Keratinocyte (primary cell): ENCODE measurements around the gene APOA4. TPM values are rescaled to one million over a fixed set of nuclear protein-coding genes. Genes with fewer than 3 reads are reported as not detected.
A peak's percentile ranks its signal among the peaks of the same experiment; 100 is the strongest.

Experiments used
- DNase-seq: peaks from one replicate; pipeline ENCODE4 v3.0.0-alpha.2; 2011; ENCODE audit warnings: low read depth, missing footprints, low spot score
- FAIRE-seq: peaks from 2 replicates; lab custom pipeline; 2011; peaks lifted over from hg19 to GRCh38; lab: Jason Lieb, UNC
- H2AFZ ChIP-seq: 2 replicates; pipeline ENCODE4 v1.6.0; 2012; ENCODE audit warnings: low read length, control low read depth, inconsistent platforms; ENCODE audit not compliant: control insufficient read depth
- H3K27ac ChIP-seq: 2 replicates; pipeline ENCODE4 v1.5.1; 2011; ENCODE audit warnings: low read length; ENCODE audit not compliant: control insufficient read depth, insufficient read depth
- H3K27me3 ChIP-seq: 3 replicates; pipeline ENCODE4 v1.6.0; 2011; ENCODE audit warnings: low read length; ENCODE audit not compliant: control insufficient read depth, insufficient read depth; ENCODE audit errors: extremely low read depth
- H3K36me3 ChIP-seq, 2 experiments: 2 replicates in 1 of 2; 3 replicates in 1 of 2; pipeline ENCODE4 v1.5.1; 2011; ENCODE audit warnings: low read length in 2 of 2, mild to moderate bottlenecking in 1 of 2; ENCODE audit not compliant: control insufficient read depth in 2 of 2, insufficient read depth in 2 of 2; ENCODE audit errors: extremely low read depth in 1 of 2
- H3K4me1 ChIP-seq: 3 replicates; pipeline ENCODE4 v1.5.1; 2011; ENCODE audit warnings: low read length; ENCODE audit not compliant: control insufficient read depth, insufficient read depth; ENCODE audit errors: extremely low read depth
- H3K4me2 ChIP-seq: 3 replicates; pipeline ENCODE4 v1.6.0; 2011; ENCODE audit warnings: low read depth, low read length; ENCODE audit not compliant: control insufficient read depth, insufficient read depth; ENCODE audit errors: extremely low read depth
- H3K4me3 ChIP-seq, 3 experiments: fragments of 200-600 bp in 1 of 3; sonication (generic) in 1 of 3; 2 replicates in 2 of 3; 3 replicates in 1 of 3; pipeline ENCODE4 v1.5.1; 2011 to 2016; ENCODE audit warnings: low read length in 3 of 3, mild to moderate bottlenecking in 3 of 3, control low read depth in 2 of 3, inconsistent platforms in 1 of 3, low read depth in 1 of 3, mixed read lengths in 1 of 3, mixed run types in 1 of 3, moderate library complexity in 1 of 3; ENCODE audit not compliant: control insufficient read depth in 2 of 3, insufficient read depth in 2 of 3; ENCODE audit errors: extremely low read depth in 1 of 3
- H3K79me2 ChIP-seq: 2 replicates; pipeline ENCODE4 v1.6.0; 2012; ENCODE audit warnings: low read length; ENCODE audit not compliant: control insufficient read depth, insufficient read depth
- H3K9ac ChIP-seq: 3 replicates; pipeline ENCODE4 v1.6.0; 2011; ENCODE audit warnings: low read length; ENCODE audit not compliant: control insufficient read depth, insufficient read depth; ENCODE audit errors: extremely low read depth
- H3K9me1 ChIP-seq: 3 replicates; pipeline ENCODE4 v1.6.0; 2011; ENCODE audit warnings: low read length; ENCODE audit not compliant: control insufficient read depth, insufficient read depth; ENCODE audit errors: extremely low read depth
- H3K9me3 ChIP-seq: 2 replicates; pipeline ENCODE4 v1.5.1; 2012; ENCODE audit warnings: low read depth, low read length; ENCODE audit not compliant: control insufficient read depth
- H4K20me1 ChIP-seq: 3 replicates; pipeline ENCODE4 v1.6.0; 2011; ENCODE audit warnings: low read length; ENCODE audit not compliant: control insufficient read depth, insufficient read depth; ENCODE audit errors: extremely low read depth
- EZH2 ChIP-seq: IDR thresholded peaks from one replicate; pipeline ENCODE4 v1.6.1; 2012; ENCODE audit warnings: inconsistent platforms, mild to moderate bottlenecking, low read length, moderate library complexity
- dilution Hi-C: fragments of 300-500 bp; cut with MboI; formaldehyde crosslinking; loops from one replicate; pipeline ENCODE4 v1.7.0; 2020; ENCODE audit warnings: low sequenced_read_pairs; ENCODE audit not compliant: extremely low pct_ligation_motif_present
- polyA plus RNA-seq, 5 experiments: library from polyadenylated mRNA; depleted of rRNA in 3 of 5; stranded (reverse) in 3 of 5; stranded (forward) in 1 of 5; unstranded in 1 of 5; fragments of >200 nt; gene quantifications; 1 replicate in 1 of 5; 2 replicates in 3 of 5; 3 replicates in 1 of 5; pipeline versions ENCODE4 v1.2.1 to v1.2.3, GENCODE V29; 2011 to 2012; ENCODE audit warnings: missing spikeins in 2 of 5, low read depth in 1 of 5, low replicate concordance in 1 of 5
- TF ChIP-seq, protein P1 (sequence below), 3 experiments: IDR thresholded peaks in 1 of 3; conservative IDR thresholded peaks in 1 of 3; optimal IDR thresholded peaks in 1 of 3; 2 replicates in 2 of 3; 3 replicates in 1 of 3; pipeline versions ENCODE3 to v1.5.1; 2011; ENCODE audit warnings: low read length in 3 of 3, mild to moderate bottlenecking in 3 of 3, moderate library complexity in 2 of 3, control low read depth in 1 of 3, inconsistent platforms in 1 of 3; ENCODE audit not compliant: insufficient read depth in 2 of 3; ENCODE audit errors: extremely low read depth in 1 of 3

Gene APOA4
- polyA plus RNA-seq, 1 donor (not counting 4 experiments of a cell fraction or from before 2014, with no cell fraction given), result not detected

DNA sequence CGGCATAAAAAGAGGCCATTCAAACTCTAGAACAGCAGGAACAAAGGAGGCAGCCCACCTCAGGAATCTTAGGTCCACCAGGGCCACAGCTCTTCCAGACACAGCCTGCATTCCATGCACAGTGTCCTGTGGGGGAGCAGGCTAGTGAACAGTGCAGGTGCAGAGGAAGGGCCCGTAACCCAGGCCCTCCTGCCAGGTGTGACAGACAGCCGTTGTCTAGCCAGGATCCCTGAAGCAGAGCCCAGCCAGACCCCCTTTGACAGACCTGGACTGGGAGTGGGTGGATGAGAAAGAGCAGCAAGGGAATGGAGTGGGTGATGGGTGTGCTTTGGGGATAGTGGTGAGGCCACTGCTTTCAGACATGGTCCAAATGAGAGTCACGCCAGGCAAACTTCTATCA lies 34.1 kb downstream of the APOA4 start:
- no peak overlapping the region for H3K4me2 ChIP-seq

DNA sequence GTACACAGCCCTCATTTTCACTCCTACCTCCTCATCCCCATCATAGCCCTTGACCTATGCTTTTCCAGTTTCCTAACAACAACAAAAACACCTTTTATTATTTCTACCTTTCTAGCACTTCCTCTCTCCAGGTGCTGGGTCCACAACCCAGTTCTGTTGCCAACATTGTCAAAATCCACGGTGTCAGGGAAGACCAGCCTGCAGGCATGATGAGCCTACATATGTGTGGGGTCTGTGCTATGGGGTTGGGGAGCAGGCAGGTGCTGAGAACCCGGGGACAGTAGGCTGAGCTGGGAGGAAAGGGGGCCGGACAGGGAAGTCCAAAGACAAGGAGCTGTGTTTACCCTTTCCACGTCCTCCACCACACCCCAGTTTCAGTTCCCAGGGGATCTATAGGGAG lies 34.6 kb downstream of the APOA4 start:
- no peaks in the 10 kb centered on the region for H4K20me1 ChIP-seq
- no peaks in the 10 kb centered on the region for H3K9me3 ChIP-seq
- peaks cover 21 to 28% of the 10 kb centered on the region in 2 experiments for H3K36me3 ChIP-seq
- DNase-seq (no peak), FAIRE-seq (no peak)
- H3K9ac ChIP-seq, result peak overlapping the region; percentile 84
- H3K27me3 ChIP-seq, result no peaks in the 10 kb centered on the region
- peak overlapping the region; percentile 98 for H2AFZ ChIP-seq
- TF ChIP-seq, protein P1, sequence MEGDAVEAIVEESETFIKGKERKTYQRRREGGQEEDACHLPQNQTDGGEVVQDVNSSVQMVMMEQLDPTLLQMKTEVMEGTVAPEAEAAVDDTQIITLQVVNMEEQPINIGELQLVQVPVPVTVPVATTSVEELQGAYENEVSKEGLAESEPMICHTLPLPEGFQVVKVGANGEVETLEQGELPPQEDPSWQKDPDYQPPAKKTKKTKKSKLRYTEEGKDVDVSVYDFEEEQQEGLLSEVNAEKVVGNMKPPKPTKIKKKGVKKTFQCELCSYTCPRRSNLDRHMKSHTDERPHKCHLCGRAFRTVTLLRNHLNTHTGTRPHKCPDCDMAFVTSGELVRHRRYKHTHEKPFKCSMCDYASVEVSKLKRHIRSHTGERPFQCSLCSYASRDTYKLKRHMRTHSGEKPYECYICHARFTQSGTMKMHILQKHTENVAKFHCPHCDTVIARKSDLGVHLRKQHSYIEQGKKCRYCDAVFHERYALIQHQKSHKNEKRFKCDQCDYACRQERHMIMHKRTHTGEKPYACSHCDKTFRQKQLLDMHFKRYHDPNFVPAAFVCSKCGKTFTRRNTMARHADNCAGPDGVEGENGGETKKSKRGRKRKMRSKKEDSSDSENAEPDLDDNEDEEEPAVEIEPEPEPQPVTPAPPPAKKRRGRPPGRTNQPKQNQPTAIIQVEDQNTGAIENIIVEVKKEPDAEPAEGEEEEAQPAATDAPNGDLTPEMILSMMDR (optimal IDR thresholded peaks at IDR 0.05 in 1 of 3, IDR thresholded peaks at IDR 0.05 in 1 of 3, conservative IDR thresholded peaks at IDR 0.05 in 1 of 3; ENCODE audit: extremely low read depth in 1 of 3, insufficient read depth in 2 of 3, low read length in 3 of 3), result no peak
- no peak for TF ChIP-seq EZH2
- H3K4me2 ChIP-seq, result peak overlapping the region; percentile 97
- H3K9me1 ChIP-seq, result no peaks in the 10 kb centered on the region
- H3K4me1 ChIP-seq, result peaks cover 23% of the 10 kb centered on the region
- H3K4me3 ChIP-seq, result peak overlapping the region; percentile 88 to 90 (median 89)
- H3K79me2 ChIP-seq, result peaks cover 15% of the 10 kb centered on the region
- peak overlapping the region; percentile 74 for H3K27ac ChIP-seq
- dilution Hi-C loops, result no loop called here

More for the DNA sequence above, 34.1 kb downstream of the APOA4 start:
- no peaks in the 10 kb centered on the region for H3K9me3 ChIP-seq
- H3K27me3 ChIP-seq, result no peaks in the 10 kb centered on the region
- H3K9ac ChIP-seq, result no peak overlapping the region
- no peak for TF ChIP-seq EZH2
- TF ChIP-seq, protein P1 (optimal IDR thresholded peaks at IDR 0.05 in 1 of 3, IDR thresholded peaks at IDR 0.05 in 1 of 3, conservative IDR thresholded peaks at IDR 0.05 in 1 of 3; ENCODE audit: extremely low read depth in 1 of 3, insufficient read depth in 2 of 3, low read length in 3 of 3), result no peak
- no peaks in the 10 kb centered on the region for H3K9me1 ChIP-seq
- FAIRE-seq (no peak), DNase-seq (no peak)
- H3K4me3 ChIP-seq, result no peak overlapping the region
- dilution Hi-C loops, result no loop called here
- H3K4me1 ChIP-seq, result peaks cover 25% of the 10 kb centered on the region
- H3K36me3 ChIP-seq, result peaks cover 20 to 27% of the 10 kb centered on the region in 2 experiments
- no peak overlapping the region for H3K27ac ChIP-seq
- H4K20me1 ChIP-seq, result no peaks in the 10 kb centered on the region
- no peak overlapping the region for H2AFZ ChIP-seq
- peaks cover 15% of the 10 kb centered on the region for H3K79me2 ChIP-seq
